Measurements from ENCODE around the gene PCDH15.

GRCh38 chr10:54800741-54801421 is at the start of gene PCDH15:
- TF ChIP-seq CTCF (IDR thresholded peaks at IDR 0.05) = no peak
- no peak for TF ChIP-seq POLR2A (IDR thresholded peaks at IDR 0.05)
- TF ChIP-seq POLR2AphosphoS5 (IDR thresholded peaks at IDR 0.05) = no peak
- TF ChIP-seq EP300 (IDR thresholded peaks at IDR 0.05; ENCODE audit: low read depth) = no peak
